ENCODE data around the gene FAM180A. TPM values are rescaled to one million over a fixed set of nuclear protein-coding genes. Genes with fewer than 3 reads are reported as not detected.

The FAM180A gene
- total and polyA plus RNA-seq, 10 of the 15 experiments (the other 5 are each of a cell fraction or from before 2014, with no cell fraction given) = not detected

GRCh38 chr7:135791543-135792362 is 43.1 kb upstream of the FAM180A start (continued):
- TF ChIP-seq NFYA (IDR thresholded peaks at IDR 0.05; ENCODE audit: borderline replicate concordance, low read depth, low read length) (no peak), SUZ12 (IDR thresholded peaks at IDR 0.05; ENCODE audit: unreplicated experiment) (no peak), TAF1 (IDR thresholded peaks at IDR 0.05; ENCODE audit: borderline replicate concordance, low read depth, low read length) (no peak), BCL11A (IDR thresholded peaks at IDR 0.05; ENCODE audit: low read depth, low read length) (no peak), HCFC1 (IDR thresholded peaks at IDR 0.05; ENCODE audit: low read length) (no peak), ZBED1 (IDR thresholded peaks at IDR 0.05; ENCODE audit: borderline replicate concordance) (no peak), ZNF592 (IDR thresholded peaks at IDR 0.05) (no peak), EZH2 (IDR thresholded peaks at IDR 0.05; ENCODE audit: borderline replicate concordance, control insufficient read depth, low read depth, low read length) (no peak), RCOR1 (conservative IDR thresholded peaks at IDR 0.05; ENCODE audit: low read depth, low read length) (no peak), ZNF274 (IDR thresholded peaks at IDR 0.05; ENCODE audit: insufficient read depth, insufficient read length) (no peak), MTA3 (IDR thresholded peaks at IDR 0.05; ENCODE audit: borderline replicate concordance, low read length) (no peak), ASH2L (IDR thresholded peaks at IDR 0.05; ENCODE audit: borderline replicate concordance, low read depth) (no peak)

Data from GM12878 (cell line).